Left ventricle myocardium inferior (tissue), 1 donor: Measurements from ENCODE around the gene RANBP17. TPM values are rescaled to one million over a fixed set of nuclear protein-coding genes. Genes with fewer than 3 reads are reported as not detected.

Experiments used
- DNase-seq: peaks from one replicate; pipeline ENCODE4 v3.0.0-alpha.2; 2020
- H3K27ac ChIP-seq: fragments of 200-600 bp; replicated peaks from 2 replicates; pipeline ENCODE4 v1.8.0; 2021
- H3K27me3 ChIP-seq: fragments of 200-600 bp; 2 replicates; pipeline ENCODE4 v1.8.0; 2021; ENCODE audit warnings: low read depth
- H3K36me3 ChIP-seq: fragments of 200-600 bp; 2 replicates; pipeline ENCODE4 v1.8.0; 2021
- H3K4me1 ChIP-seq: fragments of 200-600 bp; 2 replicates; pipeline ENCODE4 v1.8.0; 2021
- H3K4me3 ChIP-seq: fragments of 200-600 bp; 2 replicates; pipeline ENCODE4 v1.8.0; 2021; ENCODE audit warnings: mild to moderate bottlenecking, moderate library complexity
- H3K9me3 ChIP-seq: fragments of 200-600 bp; replicated peaks from 2 replicates; pipeline ENCODE4 v1.8.0; 2021
- CTCF ChIP-seq: fragments of 200-600 bp; IDR thresholded peaks from 2 replicates; pipeline ENCODE4 v1.8.0; 2021; ENCODE audit warnings: antibody characterized with exemption, mild to moderate bottlenecking, borderline replicate concordance
- intact Hi-C: fragments of 100-400 bp; cut with micrococcal nuclease; formaldehyde crosslinking; loops from one replicate; pipeline ENCODE4 v1.11.0; 2022
- total RNA-seq: library from RNA; stranded (reverse); fragmentation: NEBNext Ultra II Directional; extraction: Animal tissue kit (Norgen Biotek cat#: 25700); gene quantifications from one replicate; pipeline ENCODE4 v1.2.1, GENCODE V29; 2021
- donor health status: DM: no; HTN: yes; CAD: no; lungs with severe emphysema.

Gene RANBP17
- total RNA-seq, 1 donor from 2014 or later: 6.5 TPM

DNA sequence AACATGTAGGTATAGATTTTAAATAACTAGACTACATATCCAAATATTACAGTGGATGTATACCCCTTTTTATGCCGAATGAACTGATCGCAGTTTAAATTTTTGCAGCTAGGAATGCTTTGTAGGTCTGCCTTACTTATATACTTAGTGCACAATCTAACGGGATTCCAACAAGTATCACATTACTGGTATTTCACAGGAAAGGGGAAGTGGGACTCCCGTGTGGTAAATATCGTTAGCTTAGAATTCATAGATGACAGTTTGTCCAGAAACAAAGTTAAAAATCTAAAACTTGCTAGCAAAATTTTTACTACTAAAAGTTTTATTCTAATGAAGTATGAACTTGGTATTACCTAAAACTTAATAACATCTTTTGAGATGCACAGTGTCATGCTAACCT, 253.7 kb downstream of the RANBP17 start:
- no peak for DNase-seq
- H3K36me3 ChIP-seq: no peaks in the 10 kb centered on the region
- no peaks in the 10 kb centered on the region for H3K27me3 ChIP-seq
- H3K4me1 ChIP-seq: no peaks in the 10 kb centered on the region
- H3K4me3 ChIP-seq: no peak overlapping the region
- TF ChIP-seq CTCF: no peak
- intact Hi-C loops: no loop called here
- H3K27ac ChIP-seq: no peak overlapping the region
- peaks cover 18% of the 10 kb centered on the region for H3K9me3 ChIP-seq

- intact Hi-C loops: no loop called here
- TF ChIP-seq CTCF: no peak
- no peak for DNase-seq
These were observed 254.9 kb downstream of the RANBP17 start for GRCh38 chr5:171116719-171117118.

GRCh38 chr5:171120986-171121622, 259.3 kb downstream of the RANBP17 start:
- H3K36me3 ChIP-seq: no peaks in the 10 kb centered on the region
- no peaks in the 10 kb centered on the region for H3K4me1 ChIP-seq
- intact Hi-C loops: no loop called here
- no peak overlapping the region for H3K27ac ChIP-seq
- peaks cover 18% of the 10 kb centered on the region for H3K9me3 ChIP-seq
- TF ChIP-seq CTCF: no peak
- H3K27me3 ChIP-seq: peaks cover 3% of the 10 kb centered on the region
- DNase-seq: no peak
- H3K4me3 ChIP-seq: no peak overlapping the region

More at GRCh38 chr5:171116719-171117118, 254.9 kb downstream of the RANBP17 start:
- no peak overlapping the region for H3K4me3 ChIP-seq
- H3K27me3 ChIP-seq: peaks cover 3% of the 10 kb centered on the region
- peaks cover 18% of the 10 kb centered on the region for H3K9me3 ChIP-seq
- H3K4me1 ChIP-seq: no peaks in the 10 kb centered on the region
- H3K36me3 ChIP-seq: no peaks in the 10 kb centered on the region
- H3K27ac ChIP-seq: no peak overlapping the region

DNA sequence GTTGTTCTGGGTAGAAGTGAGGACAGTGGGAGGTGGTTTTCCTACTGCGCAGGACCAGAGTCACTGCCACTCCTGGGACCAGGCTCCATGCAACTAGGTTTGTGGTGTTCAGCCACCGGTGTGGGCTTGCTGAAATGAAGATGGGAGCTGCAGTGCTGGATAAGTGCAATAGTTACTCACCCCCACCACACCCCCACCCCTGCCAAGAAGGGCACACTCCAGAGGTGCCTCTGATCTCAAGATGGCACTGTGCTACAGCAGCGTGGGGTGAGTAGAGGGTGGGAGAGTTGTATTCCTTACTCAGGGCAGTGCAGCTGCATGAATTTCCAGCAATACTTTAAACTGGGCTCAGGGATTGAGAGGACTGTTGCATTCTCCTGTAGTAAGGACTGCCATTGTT, 259.8 kb downstream of the RANBP17 start:
- Histone ChIP-seq H3K27ac (no peak overlapping the region), H3K27me3 (peaks cover 3% of the 10 kb centered on the region), H3K9me3 (peaks cover 18% of the 10 kb centered on the region), H3K4me3 (no peak overlapping the region), H3K4me1 (no peaks in the 10 kb centered on the region), H3K36me3 (no peaks in the 10 kb centered on the region)
- intact Hi-C loops: no loop called here
- DNase-seq: no peak
- no peak for TF ChIP-seq CTCF

DNA sequence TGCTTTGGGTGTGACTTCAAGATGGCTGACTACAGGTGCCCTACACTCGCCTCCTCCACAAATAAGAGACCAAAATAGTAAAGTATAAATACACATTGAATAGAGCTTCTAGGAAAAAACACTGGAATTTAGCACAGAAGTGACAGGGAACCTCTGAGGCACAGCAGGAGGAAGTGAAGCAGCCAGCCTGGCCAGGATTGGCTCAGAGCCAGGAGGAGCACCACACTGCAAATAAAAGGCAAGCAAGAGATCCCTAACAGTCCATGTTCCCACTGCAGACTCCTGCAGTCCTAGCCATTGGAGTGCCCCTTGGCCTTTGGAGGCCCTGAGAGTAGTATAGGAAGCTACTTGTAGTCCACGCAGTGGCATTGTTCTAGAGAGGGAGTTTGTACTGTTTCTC, 260.6 kb downstream of the RANBP17 start:
- Histone ChIP-seq H3K27ac (no peak overlapping the region), H3K4me3 (no peak overlapping the region), H3K27me3 (peaks cover 3% of the 10 kb centered on the region), H3K9me3 (peaks cover 18% of the 10 kb centered on the region), H3K4me1 (no peaks in the 10 kb centered on the region), H3K36me3 (no peaks in the 10 kb centered on the region)
- DNase-seq: no peak
- intact Hi-C loops: no loop called here
- no peak for TF ChIP-seq CTCF
